NCI-H82 treated with DMSO at 0.1 percent for 48 hours (cell line): ENCODE data around the gene SNED1.

Source experiments
- DNase-seq: peaks from one replicate; lab custom pipeline; 2025; ENCODE audit not compliant: unreplicated experiment; lab: John Stamatoyannopoulos, UW

The SNED1 gene

GRCh38 chr2:241123816-241124536 is 125.6 kb downstream of the SNED1 start:
- no peak for DNase-seq

GRCh38 chr2:241125626-241126025 is 127.2 kb downstream of the SNED1 start:
- DNase-seq: no peak

GRCh38 chr2:241126201-241126611 is 127.8 kb downstream of the SNED1 start:
- no peak for DNase-seq

GRCh38 chr2:241126771-241127202 is 128.4 kb downstream of the SNED1 start:
- no peak for DNase-seq

- DNase-seq: no peak
Observed at GRCh38 chr2:241128266-241128665, 129.8 kb downstream of the SNED1 start.

GRCh38 chr2:241129086-241129871 is 130.9 kb downstream of the SNED1 start:
- DNase-seq: no peak

- no peak for DNase-seq
Observed at GRCh38 chr2:241130316-241130715, 131.9 kb downstream of the SNED1 start.

GRCh38 chr2:241131531-241131930 is 133.1 kb downstream of the SNED1 start:
- DNase-seq: no peak

GRCh38 chr2:241132538-241133435 is 134.4 kb downstream of the SNED1 start:
- DNase-seq: no peak

GRCh38 chr2:241133436-241133820 is 135.0 kb downstream of the SNED1 start:
- no peak for DNase-seq

- DNase-seq: no peak
Observed at GRCh38 chr2:241134711-241135110, 136.3 kb downstream of the SNED1 start.

- no peak for DNase-seq
Observed at GRCh38 chr2:241135737-241136136, 137.3 kb downstream of the SNED1 start.

GRCh38 chr2:241136191-241136590 is 137.8 kb downstream of the SNED1 start:
- no peak for DNase-seq

GRCh38 chr2:241136661-241137260 is 138.3 kb downstream of the SNED1 start:
- DNase-seq: no peak

- no peak for DNase-seq
Observed at GRCh38 chr2:241137276-241138190, 139.1 kb downstream of the SNED1 start.

GRCh38 chr2:241138471-241138870 is 140.1 kb downstream of the SNED1 start:
- DNase-seq: no peak

GRCh38 chr2:241139531-241140444 is 141.4 kb downstream of the SNED1 start:
- no peak for DNase-seq

- DNase-seq: no peak
Observed at GRCh38 chr2:241140445-241140840, 142.0 kb downstream of the SNED1 start.

- no peak for DNase-seq
Observed at GRCh38 chr2:241141214-241141770, 142.9 kb downstream of the SNED1 start.
